CD4-positive, alpha-beta T cell treated with Interleukin-15 for 1 hour (primary cell): Measurements from ENCODE around the gene OR2T6.
"Not testable (repeated sequence)": the region's sequence is repeated elsewhere in the genome, so short reads cannot be mapped to it uniquely, and the experiment has no call there.

Experiments used
- DNase-seq: peaks from one replicate; pipeline ENCODE4 v3.0.0-alpha.2; 2020

OR2T6 gene

GRCh38 chr1:248375446-248375845, at the start of gene OR2T6:
TSS of gene OR2T6 (plus strand) at chr1:248375746. CDS start at chr1:248387609, 11,863 bp downstream.
- DNase-seq: no peak

DNA sequence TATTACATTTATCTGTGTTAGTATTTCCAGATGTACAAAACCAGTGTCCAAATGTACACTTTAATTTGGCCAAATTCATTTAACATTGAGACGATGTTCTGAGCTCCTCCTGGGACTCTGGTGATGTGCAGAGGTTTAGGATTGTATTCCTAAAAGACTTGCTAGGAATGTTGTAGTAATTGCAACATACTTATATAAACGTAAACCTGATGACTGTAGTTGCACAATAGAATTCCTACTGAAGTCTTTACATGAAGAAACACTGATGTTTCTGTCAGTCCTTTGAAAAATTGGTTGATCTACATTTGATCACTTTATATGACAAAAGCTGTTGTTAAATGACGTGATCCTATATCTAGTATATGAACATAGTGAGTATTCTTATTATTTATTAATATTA, 32.1 kb upstream of the OR2T6 start:
- no peak for DNase-seq

GRCh38 chr1:248348475-248348874, 27.1 kb upstream of the OR2T6 start, which contains the start of gene OR14C36:
TSS of gene OR14C36 (plus strand) at chr1:248348775. CDS start at chr1:248348775, 0 bp downstream.
- DNase-seq: no peak

DNA sequence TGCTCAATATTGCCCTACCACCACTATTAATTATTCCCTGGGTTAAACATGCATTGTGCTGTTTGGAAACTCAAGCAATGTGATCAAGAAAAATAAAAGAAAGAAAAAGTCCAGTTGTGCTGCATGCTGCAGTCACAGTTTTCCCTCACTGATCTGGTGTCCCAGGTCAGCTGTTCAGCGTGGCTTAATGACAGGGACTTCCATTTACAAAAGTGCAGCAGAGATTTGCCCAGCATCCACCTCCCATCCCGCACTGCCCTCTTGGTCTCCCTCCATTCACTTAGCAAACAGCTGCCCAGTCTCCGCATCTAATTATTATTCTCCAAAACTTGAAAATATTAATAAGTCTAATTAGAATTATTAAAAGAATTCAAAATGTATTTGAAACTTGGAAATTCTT, 16.1 kb upstream of the OR2T6 start:
- no peak for DNase-seq

DNA sequence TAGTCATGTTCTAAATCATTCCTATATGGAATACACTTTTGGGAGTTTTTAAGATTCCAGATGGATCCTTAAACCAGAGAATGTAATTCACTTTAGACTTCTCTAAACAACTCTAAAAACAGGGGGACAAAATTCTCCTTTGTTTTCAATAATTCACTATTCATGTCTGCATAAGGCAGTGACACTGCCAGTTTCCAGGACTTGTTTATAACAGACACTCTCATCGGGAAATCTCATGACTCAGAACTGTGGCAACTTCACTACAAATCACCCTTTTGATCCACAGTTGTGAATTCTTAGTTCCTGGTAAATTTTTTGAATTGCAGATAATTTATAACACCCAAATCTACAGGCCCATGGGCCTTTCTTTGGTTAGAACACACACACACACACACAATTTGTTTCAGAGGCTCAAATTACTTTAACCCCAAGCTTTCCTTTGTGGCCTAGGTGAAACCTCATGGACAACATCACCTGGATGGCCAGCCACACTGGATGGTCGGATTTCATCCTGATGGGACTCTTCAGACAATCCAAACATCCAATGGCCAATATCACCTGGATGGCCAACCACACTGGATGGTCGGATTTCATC, 14.3 kb upstream of the OR2T6 start, which contains the start of gene OR2T4:
OR2T4 (plus strand) TSS at position 545 of the 595 bp plus-strand sequence; CDS start at position 545, 0 bp downstream.
- no peak for DNase-seq

DNA sequence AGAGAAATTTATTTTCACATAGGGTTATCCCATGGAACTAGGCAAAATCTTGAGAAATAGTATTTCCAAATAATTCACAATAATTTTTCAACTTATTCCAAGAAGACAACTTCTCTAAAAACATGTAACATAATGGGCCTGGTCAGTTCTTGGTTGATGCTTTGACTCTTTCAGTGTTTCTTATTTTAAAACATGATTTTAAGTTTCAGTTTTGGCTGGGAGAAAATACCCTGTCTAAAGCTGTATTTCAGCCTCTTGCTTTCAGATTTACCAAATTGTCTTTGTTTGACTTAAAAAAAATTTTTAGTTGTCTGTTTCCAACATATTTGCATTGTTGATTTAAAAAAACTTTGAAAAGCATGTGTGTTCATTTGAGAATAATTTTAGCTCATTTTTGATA, 8.9 kb upstream of the OR2T6 start:
- DNase-seq: no peak

GRCh38 chr1:248372394-248372793, 3.2 kb upstream of the OR2T6 start:
- DNase-seq: no peak

DNA sequence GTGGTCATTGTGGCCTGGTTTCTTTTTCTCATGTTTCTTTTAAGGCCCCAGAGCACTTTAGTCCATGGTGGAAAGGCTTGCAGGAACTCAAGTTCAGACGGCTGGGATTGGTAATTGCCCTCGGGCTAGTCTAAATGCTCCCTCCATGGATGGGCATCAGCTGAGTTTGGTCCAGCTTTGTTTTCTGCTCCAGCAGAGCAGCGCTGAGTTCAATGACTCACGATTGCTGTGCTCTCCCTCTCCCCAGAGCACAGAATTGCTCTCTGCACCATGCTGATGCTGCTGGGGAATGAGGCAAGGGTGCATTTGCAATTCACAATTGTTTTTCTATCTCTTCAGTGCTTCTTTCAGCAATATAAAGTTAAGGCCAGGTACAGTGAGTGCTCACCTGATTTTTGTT, 1.8 kb upstream of the OR2T6 start:
- no peak for DNase-seq

- DNase-seq: no peak
Observed at GRCh38 chr1:248376916-248377315, 1.4 kb downstream of the OR2T6 start.

GRCh38 chr1:248380854-248381253, 5.3 kb downstream of the OR2T6 start:
- DNase-seq: no peak

- no peak for DNase-seq
Observed at GRCh38 chr1:248388426-248388825, 12.9 kb downstream of the OR2T6 start.

GRCh38 chr1:248393050-248393449, 17.5 kb downstream of the OR2T6 start:
- no peak for DNase-seq

DNA sequence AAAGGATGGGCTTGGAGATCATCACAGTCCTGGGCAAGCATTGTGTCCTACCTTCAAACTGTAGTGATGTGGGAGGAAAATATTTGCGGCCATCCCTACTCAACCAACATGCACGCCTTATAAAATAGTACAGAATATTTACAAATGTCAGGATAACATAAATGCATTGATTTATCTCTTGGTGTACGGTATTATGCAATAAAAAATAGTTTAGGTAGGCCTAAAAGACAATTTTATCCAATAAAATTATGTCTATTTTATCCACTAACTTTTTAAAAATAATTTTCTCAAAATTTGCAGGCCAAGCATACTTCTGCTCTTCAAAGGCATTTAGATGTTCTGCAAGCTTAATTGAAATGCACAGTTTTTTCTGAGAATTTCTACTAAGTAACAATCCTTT, 27.2 kb downstream of the OR2T6 start, which contains the start of gene OR2T1:
OR2T1 (plus strand) TSS at position 301 of the 400 bp plus-strand sequence. CDS start 3,100 bp downstream, outside the sequence.
- DNase-seq: no peak

GRCh38 chr1:248404024-248404423, 28.5 kb downstream of the OR2T6 start:
- no peak for DNase-seq

DNA sequence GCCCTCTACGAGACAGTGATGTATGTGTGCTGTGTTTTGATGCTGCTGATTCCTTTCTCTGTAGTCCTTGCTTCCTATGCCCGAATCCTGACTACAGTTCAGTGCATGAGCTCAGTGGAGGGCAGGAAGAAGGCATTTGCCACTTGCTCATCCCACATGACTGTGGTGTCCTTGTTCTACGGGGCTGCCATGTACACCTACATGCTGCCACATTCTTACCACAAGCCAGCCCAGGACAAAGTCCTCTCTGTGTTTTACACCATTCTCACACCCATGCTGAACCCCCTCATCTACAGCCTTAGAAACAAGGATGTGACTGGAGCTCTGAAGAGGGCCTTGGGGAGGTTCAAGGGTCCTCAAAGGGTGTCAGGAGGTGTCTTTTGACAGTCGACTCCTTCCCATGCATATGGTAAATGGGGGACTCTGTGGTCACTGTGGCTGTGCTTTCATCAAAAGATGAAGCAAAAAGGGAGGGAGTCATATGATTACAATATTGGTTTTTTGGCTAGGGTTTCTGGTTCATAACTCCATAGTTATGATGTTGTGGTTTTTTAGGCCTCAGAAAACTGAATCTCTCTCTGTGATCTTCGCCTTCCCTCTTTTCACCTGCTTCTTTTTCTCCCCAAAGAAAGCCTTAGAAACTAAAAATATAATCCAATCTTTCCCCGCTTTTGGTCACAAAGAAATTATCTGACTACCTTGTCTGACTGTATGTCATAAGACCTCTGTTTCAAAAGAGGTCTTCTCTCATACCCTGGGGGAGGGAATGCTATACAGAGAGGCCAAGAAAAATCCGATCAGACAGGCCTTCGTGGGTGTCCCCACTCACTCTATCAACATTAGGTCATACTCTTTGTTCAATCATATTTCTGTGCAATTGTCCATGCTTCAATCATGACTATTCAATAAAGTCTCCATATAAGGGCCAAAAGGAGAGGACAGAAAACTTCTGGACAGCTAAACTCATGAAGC, 31.5 kb downstream of the OR2T6 start:
- DNase-seq: no peak

GRCh38 chr1:248416226-248416625, 40.7 kb downstream of the OR2T6 start:
- no peak for DNase-seq

GRCh38 chr1:248417854-248418253, 42.3 kb downstream of the OR2T6 start:
- no peak for DNase-seq

GRCh38 chr1:248421384-248421783, 45.8 kb downstream of the OR2T6 start:
- no peak for DNase-seq

GRCh38 chr1:248427526-248428191, 52.1 kb downstream of the OR2T6 start:
- not testable (repeated sequence) for DNase-seq

DNA sequence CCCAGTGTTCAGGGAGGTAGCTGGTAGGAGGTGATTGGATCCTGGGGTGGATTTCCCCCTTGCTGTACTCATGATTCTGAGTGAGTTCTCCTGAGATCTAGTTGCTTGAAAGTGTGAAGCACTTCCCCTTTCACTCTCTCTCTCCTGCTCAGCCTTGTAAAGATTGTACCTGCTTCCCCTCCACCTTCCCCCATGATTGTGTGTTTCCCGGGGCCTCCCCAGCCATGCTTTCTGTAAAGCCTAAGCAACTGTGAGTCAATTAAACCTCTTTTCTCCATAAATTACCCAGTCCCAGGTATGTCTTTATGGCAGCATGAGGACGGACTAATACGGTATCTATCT, 52.6 kb downstream of the OR2T6 start:
- DNase-seq: not testable (repeated sequence)

DNA sequence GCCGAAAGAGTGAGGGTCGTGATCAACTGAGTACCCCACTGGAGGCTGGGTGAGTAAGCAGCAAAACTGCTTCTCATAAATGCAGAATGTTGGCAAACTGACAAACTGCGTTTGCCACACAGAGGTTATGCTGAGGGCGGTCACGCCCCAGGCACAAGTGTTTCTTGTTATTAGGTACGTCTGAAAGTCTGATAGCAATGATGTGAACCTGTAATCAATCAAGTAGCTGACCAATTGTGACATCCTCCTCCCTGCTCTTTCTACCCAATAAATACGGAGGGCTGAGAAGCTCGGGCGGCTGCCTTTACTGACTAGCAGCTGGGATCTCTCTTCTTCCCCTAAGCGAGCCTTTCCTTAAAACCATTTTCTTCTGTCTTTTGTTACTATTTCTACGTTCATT, 56.1 kb downstream of the OR2T6 start:
- not testable (repeated sequence) for DNase-seq

- DNase-seq: not testable (repeated sequence)
Observed at GRCh38 chr1:248432201-248432600, 56.7 kb downstream of the OR2T6 start.

GRCh38 chr1:248433811-248434415, 58.4 kb downstream of the OR2T6 start:
- DNase-seq: not testable (repeated sequence)
